ENCODE data around the gene TOB1.

- TF ChIP-seq EZH2phosphoT487 (IDR thresholded peaks at IDR 0.05; ENCODE audit: borderline replicate concordance), result no peak
- TF ChIP-seq CTCF (IDR thresholded peaks at IDR 0.05 in 2 of 3, conservative IDR thresholded peaks at IDR 0.05 in 1 of 3; ENCODE audit: borderline replicate concordance in 1 of 3, insufficient read depth in 1 of 3, low read depth in 2 of 3, low read length in 2 of 3), result peak; percentile 94 to 97 (median 97)
- no peak for TF ChIP-seq POLR2A (IDR thresholded peaks at IDR 0.05; ENCODE audit: borderline replicate concordance, extremely low read depth, insufficient read depth, insufficient read length)
- no peak for TF ChIP-seq ZNF274 (IDR thresholded peaks at IDR 0.05; ENCODE audit: low read depth, low read length)
- no peak for TF ChIP-seq REST (IDR thresholded peaks at IDR 0.05; ENCODE audit: low read depth)
- no peak for TF ChIP-seq ZFX (IDR thresholded peaks at IDR 0.05)
- TF ChIP-seq ZBTB33 (IDR thresholded peaks at IDR 0.05; ENCODE audit: extremely low read depth, insufficient replicate concordance, low read length), result no peak
- peak; percentile 46 for TF ChIP-seq YY1 (IDR thresholded peaks at IDR 0.05; ENCODE audit: extremely low read depth, insufficient replicate concordance, low read depth, low read length)
- no peak for TF ChIP-seq SIN3A (IDR thresholded peaks at IDR 0.05; ENCODE audit: low read depth)
- no peak for TF ChIP-seq ATF3 (IDR thresholded peaks at IDR 0.05)
- TF ChIP-seq RAD21 (IDR thresholded peaks at IDR 0.05; ENCODE audit: low read depth), result peak; percentile 96
- no peak for TF ChIP-seq JUND (IDR thresholded peaks at IDR 0.05)
- no peak for TF ChIP-seq FOSL1 (IDR thresholded peaks at IDR 0.05; ENCODE audit: low read depth)
Observed at GRCh38 chr17:50841949-50842354, 24.2 kb downstream of the TOB1 start.
